Large intestine (tissue), 3 donors: ENCODE data around the gene ERMP1. TPM values are rescaled to one million over a fixed set of nuclear protein-coding genes. Genes with fewer than 3 reads are reported as not detected.
"Not testable (repeated sequence)": the region's sequence is repeated elsewhere in the genome, so short reads cannot be mapped to it uniquely, and the experiment has no call there.

ENCODE experiments used
- DNase-seq, 2 donors: peaks; one replicate each; pipeline versions ENCODE4 v3.0.0 to v3.0.0-alpha.2; 2013
- H3K27ac ChIP-seq: one replicate; pipeline ENCODE4 v1.5.1; 2013; ENCODE audit warnings: low read length
- H3K27me3 ChIP-seq: 2 replicates; pipeline ENCODE4 v1.6.1; 2013; ENCODE audit warnings: low read length; ENCODE audit not compliant: control insufficient read depth, insufficient read depth
- H3K36me3 ChIP-seq: 2 replicates; pipeline ENCODE4 v1.6.1; 2013; ENCODE audit warnings: low read length; ENCODE audit not compliant: control insufficient read depth, insufficient read depth
- H3K4me1 ChIP-seq: one replicate; pipeline ENCODE4 v1.6.1; 2013; ENCODE audit warnings: low read length; ENCODE audit not compliant: control insufficient read depth, insufficient read depth
- H3K4me3 ChIP-seq: one replicate; pipeline ENCODE4 v1.5.1; 2013; ENCODE audit warnings: low read length
- H3K9me3 ChIP-seq: one replicate; pipeline ENCODE4 v1.6.1; 2013; ENCODE audit warnings: mild to moderate bottlenecking, low read depth, low read length, moderate library complexity; ENCODE audit not compliant: control insufficient read depth
- WGBS: methylation state at CpG from one replicate; pipeline ENCODE4 v1.1.5; 2013; ENCODE audit warnings: low lambda C conversion rate; ENCODE audit not compliant: insufficient coverage; 5-methylcytosine and 5-hydroxymethylcytosine counted together
- polyA plus RNA-seq: library from polyadenylated mRNA; unstranded; fragments of 120-200 nt; gene quantifications from one replicate; pipeline ENCODE4 v1.2.1, GENCODE V29; 2013

Gene ERMP1
- polyA plus RNA-seq, 1 donor, result 17.1 TPM

- H3K27ac ChIP-seq, result no peak overlapping the region
- peaks cover 36% of the 10 kb centered on the region for H3K36me3 ChIP-seq
Measured at GRCh38 chr9:5784526-5785315, 48.2 kb downstream of the ERMP1 start.

GRCh38 chr9:5783982-5784381, 48.9 kb downstream of the ERMP1 start:
- DNase-seq, result no peak
- Histone ChIP-seq H3K4me1 (no peaks in the 10 kb centered on the region), H3K4me3 (no peak overlapping the region), H3K36me3 (peaks cover 43% of the 10 kb centered on the region), H3K27ac (no peak overlapping the region), H3K9me3 (peaks cover 15% of the 10 kb centered on the region), H3K27me3 (no peaks in the 10 kb centered on the region)
- 100% methylated on average over 1 of the region's 1 CpG for WGBS

More at GRCh38 chr9:5784526-5785315, 48.2 kb downstream of the ERMP1 start:
- no peak for DNase-seq
- WGBS, result 80% methylated on average over 1 of the region's 4 CpGs
- Histone ChIP-seq H3K9me3 (peaks cover 11% of the 10 kb centered on the region), H3K4me3 (no peak overlapping the region), H3K27me3 (no peaks in the 10 kb centered on the region), H3K4me1 (no peaks in the 10 kb centered on the region)

- H3K27me3 ChIP-seq, DNase-seq, H3K27ac ChIP-seq, H3K4me1 ChIP-seq, H3K4me3 ChIP-seq: not testable (repeated sequence)
- H3K9me3 ChIP-seq, result peaks cover 19% of the 10 kb centered on the region
- WGBS, result no CpG with 5 or more reads among the region's 3 CpGs
- H3K36me3 ChIP-seq, result peaks cover 49% of the 10 kb centered on the region
Measured at GRCh38 chr9:5783420-5783819, 49.5 kb downstream of the ERMP1 start.

- Histone ChIP-seq H3K36me3 (peaks cover 41% of the 10 kb centered on the region), H3K9me3 (peaks cover 19% of the 10 kb centered on the region)
- not testable (repeated sequence) for H3K27me3 ChIP-seq, H3K4me3 ChIP-seq, H3K27ac ChIP-seq, DNase-seq, H3K4me1 ChIP-seq
- no CpG with 5 or more reads among the region's 4 CpGs for WGBS
Measured at GRCh38 chr9:5779705-5780218, 53.2 kb downstream of the ERMP1 start.

GRCh38 chr9:5778805-5779204, 54.1 kb downstream of the ERMP1 start:
- Histone ChIP-seq H3K4me1 (no peaks in the 10 kb centered on the region), H3K9me3 (peaks cover 19% of the 10 kb centered on the region), H3K4me3 (no peak overlapping the region), H3K36me3 (peaks cover 49% of the 10 kb centered on the region), H3K27ac (no peak overlapping the region), H3K27me3 (no peaks in the 10 kb centered on the region)
- no CpG with 5 or more reads among the region's 1 CpG for WGBS
- no peak for DNase-seq

GRCh38 chr9:5773324-5773999, 59.5 kb downstream of the ERMP1 start:
- WGBS, result no CpG with 5 or more reads among the region's 3 CpGs
- H3K27ac ChIP-seq, result no peak overlapping the region
- H3K27me3 ChIP-seq, result no peaks in the 10 kb centered on the region
- peaks cover 65% of the 10 kb centered on the region for H3K36me3 ChIP-seq
- no peaks in the 10 kb centered on the region for H3K4me1 ChIP-seq
- no peaks in the 10 kb centered on the region for H3K9me3 ChIP-seq
- H3K4me3 ChIP-seq, result no peak overlapping the region
- no peak for DNase-seq

- no peak for DNase-seq
- Histone ChIP-seq H3K4me3 (no peak overlapping the region), H3K4me1 (no peaks in the 10 kb centered on the region), H3K27ac (no peak overlapping the region), H3K9me3 (no peaks in the 10 kb centered on the region), H3K36me3 (peaks cover 81% of the 10 kb centered on the region), H3K27me3 (no peaks in the 10 kb centered on the region)
- 100% methylated on average over 1 of the region's 5 CpGs for WGBS
Measured at GRCh38 chr9:5767968-5768932, 64.7 kb downstream of the ERMP1 start.

GRCh38 chr9:5764130-5764868, 68.6 kb downstream of the ERMP1 start:
- WGBS, result 100% methylated on average over 1 of the region's 1 CpG
- Histone ChIP-seq H3K27me3 (no peaks in the 10 kb centered on the region), H3K27ac (no peak overlapping the region), H3K36me3 (peaks cover 72% of the 10 kb centered on the region), H3K4me1 (no peaks in the 10 kb centered on the region), H3K4me3 (no peak overlapping the region), H3K9me3 (no peaks in the 10 kb centered on the region)
- no peak for DNase-seq

- Histone ChIP-seq H3K4me3 (no peak overlapping the region), H3K27me3 (no peaks in the 10 kb centered on the region), H3K27ac (no peak overlapping the region), H3K9me3 (no peaks in the 10 kb centered on the region), H3K36me3 (peaks cover 63% of the 10 kb centered on the region), H3K4me1 (no peaks in the 10 kb centered on the region)
- WGBS, result 84% methylated on average over 2 of the region's 4 CpGs
- DNase-seq, result no peak
Measured at GRCh38 chr9:5762421-5762820, 70.5 kb downstream of the ERMP1 start.
